NB4 (cell line): ENCODE data around the gene LIPG.

Experiments
- DNase-seq: peaks from one replicate; pipeline ENCODE4 v3.0.0; 2010; ENCODE audit warnings: low read depth
- H3K4me3 ChIP-seq: one replicate; pipeline ENCODE4 v1.5.1; 2011; ENCODE audit warnings: mild to moderate bottlenecking, low read depth, low read length, moderate library complexity
- MYC ChIP-seq: IDR thresholded peaks from 2 replicates; pipeline ENCODE4 v1.6.1; 2011; ENCODE audit warnings: low read depth, low read length
- POLR2A ChIP-seq: IDR thresholded peaks from 2 replicates; pipeline ENCODE4 v1.6.1; 2011; ENCODE audit warnings: mild to moderate bottlenecking; ENCODE audit not compliant: insufficient read length; ENCODE audit errors: extremely low read depth
- TF ChIP-seq, protein P1 (sequence below): IDR thresholded peaks from 2 replicates; pipeline ENCODE4 v1.6.1; 2011; ENCODE audit warnings: low read depth, low read length
- TF ChIP-seq, protein P2 (sequence below): IDR thresholded peaks from one replicate; pipeline ENCODE4 v1.5.1; 2012; ENCODE audit warnings: low read depth, low read length

Gene LIPG

GRCh38 chr18:49645196-49645595, 83.3 kb downstream of the LIPG start:
- no peak overlapping the region for H3K4me3 ChIP-seq
- DNase-seq = no peak
- TF ChIP-seq, protein P1, sequence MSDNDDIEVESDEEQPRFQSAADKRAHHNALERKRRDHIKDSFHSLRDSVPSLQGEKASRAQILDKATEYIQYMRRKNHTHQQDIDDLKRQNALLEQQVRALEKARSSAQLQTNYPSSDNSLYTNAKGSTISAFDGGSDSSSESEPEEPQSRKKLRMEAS = no peak
- TF ChIP-seq MYC = no peak
- TF ChIP-seq, protein P2, sequence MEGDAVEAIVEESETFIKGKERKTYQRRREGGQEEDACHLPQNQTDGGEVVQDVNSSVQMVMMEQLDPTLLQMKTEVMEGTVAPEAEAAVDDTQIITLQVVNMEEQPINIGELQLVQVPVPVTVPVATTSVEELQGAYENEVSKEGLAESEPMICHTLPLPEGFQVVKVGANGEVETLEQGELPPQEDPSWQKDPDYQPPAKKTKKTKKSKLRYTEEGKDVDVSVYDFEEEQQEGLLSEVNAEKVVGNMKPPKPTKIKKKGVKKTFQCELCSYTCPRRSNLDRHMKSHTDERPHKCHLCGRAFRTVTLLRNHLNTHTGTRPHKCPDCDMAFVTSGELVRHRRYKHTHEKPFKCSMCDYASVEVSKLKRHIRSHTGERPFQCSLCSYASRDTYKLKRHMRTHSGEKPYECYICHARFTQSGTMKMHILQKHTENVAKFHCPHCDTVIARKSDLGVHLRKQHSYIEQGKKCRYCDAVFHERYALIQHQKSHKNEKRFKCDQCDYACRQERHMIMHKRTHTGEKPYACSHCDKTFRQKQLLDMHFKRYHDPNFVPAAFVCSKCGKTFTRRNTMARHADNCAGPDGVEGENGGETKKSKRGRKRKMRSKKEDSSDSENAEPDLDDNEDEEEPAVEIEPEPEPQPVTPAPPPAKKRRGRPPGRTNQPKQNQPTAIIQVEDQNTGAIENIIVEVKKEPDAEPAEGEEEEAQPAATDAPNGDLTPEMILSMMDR = no peak
- TF ChIP-seq POLR2A = no peak

DNA sequence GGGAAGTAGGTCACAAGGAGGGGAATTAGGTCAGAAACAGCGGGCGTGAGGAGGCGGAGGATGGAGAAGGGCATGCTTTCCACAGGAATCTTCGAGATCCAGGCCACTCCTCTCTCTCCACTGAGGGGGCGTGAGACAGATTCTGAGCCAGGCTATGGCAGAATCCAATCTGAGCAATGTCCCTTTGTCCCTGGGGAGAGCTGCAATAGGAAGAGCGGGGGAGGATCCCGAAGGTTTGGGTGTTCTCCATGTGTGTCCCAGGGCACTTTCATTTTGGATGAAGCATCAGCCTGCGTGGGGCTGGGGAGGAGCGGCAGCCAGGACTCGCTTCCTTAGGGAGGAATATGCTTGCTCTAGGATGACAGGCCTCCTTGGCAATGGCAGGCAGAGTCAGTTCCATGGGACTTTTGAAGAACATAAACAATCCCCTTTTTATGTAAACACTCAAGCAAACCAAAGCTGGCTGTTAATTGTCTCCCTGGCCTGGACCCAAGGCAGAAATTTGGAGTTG, 84.0 kb downstream of the LIPG start:
- no peak overlapping the region for H3K4me3 ChIP-seq
- TF ChIP-seq MYC (no peak), POLR2A (no peak)
- TF ChIP-seq, protein P1 = no peak
- TF ChIP-seq, protein P2 = no peak

DNA sequence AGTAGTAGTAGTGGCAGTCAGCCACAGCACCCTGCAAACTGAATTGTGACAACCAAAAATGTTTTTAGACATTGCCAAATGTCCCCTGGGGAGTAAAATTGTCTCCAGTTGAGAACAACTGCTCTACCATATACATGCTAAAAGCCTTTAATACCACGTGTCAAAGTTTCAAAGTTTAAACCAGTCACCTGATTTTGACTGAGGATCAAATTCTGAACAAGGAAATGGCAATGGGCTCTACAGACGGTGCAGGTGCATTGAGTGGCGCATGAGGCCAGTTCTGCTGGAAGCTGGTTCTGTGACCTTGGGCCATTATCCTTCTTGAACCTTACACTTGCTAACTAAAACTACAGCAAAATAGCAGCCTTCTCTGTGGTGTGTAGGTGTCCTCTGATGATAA, 85.0 kb downstream of the LIPG start:
- no peak for DNase-seq
- H3K4me3 ChIP-seq = no peak overlapping the region
- TF ChIP-seq, protein P2 = no peak
- TF ChIP-seq POLR2A (no peak), MYC (no peak)
- TF ChIP-seq, protein P1 = no peak

More for the DNA sequence above, 84.0 kb downstream of the LIPG start:
- DNase-seq = no peak

DNA sequence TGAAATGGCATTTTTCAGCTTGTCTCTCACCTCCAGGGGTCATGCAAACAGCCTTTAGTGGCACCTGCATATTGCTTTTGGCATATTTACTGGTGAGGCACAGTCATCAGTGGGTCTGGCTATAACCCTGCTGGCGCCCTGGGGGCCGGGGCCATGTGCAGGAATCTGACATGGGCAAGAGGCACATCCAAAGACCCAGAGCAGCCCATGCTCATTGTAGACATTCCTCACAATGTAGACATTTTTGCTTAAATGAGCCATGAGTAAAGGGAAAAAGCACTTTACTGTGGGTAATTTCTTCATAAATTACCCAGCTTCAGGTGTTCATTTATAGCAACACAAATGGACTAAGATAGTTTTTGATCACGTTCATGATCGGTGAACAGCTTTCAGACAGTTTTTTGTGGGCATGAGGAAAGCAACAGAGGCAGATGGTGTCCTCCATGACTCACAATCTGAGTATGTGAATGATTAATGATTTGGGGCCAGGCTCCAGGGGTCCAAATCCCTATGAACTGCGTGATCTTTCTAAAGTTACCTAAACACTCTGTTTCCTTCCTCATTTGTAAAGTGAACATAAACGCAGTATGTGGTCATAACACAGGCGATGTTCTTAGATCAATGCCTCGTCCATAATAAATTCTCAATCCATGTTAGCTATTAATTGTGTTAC, 85.8 kb downstream of the LIPG start:
- TF ChIP-seq MYC = no peak
- TF ChIP-seq POLR2A = no peak
- TF ChIP-seq, protein P1 = no peak
- TF ChIP-seq, protein P2 = no peak
- DNase-seq = no peak
- H3K4me3 ChIP-seq = no peak overlapping the region

DNA sequence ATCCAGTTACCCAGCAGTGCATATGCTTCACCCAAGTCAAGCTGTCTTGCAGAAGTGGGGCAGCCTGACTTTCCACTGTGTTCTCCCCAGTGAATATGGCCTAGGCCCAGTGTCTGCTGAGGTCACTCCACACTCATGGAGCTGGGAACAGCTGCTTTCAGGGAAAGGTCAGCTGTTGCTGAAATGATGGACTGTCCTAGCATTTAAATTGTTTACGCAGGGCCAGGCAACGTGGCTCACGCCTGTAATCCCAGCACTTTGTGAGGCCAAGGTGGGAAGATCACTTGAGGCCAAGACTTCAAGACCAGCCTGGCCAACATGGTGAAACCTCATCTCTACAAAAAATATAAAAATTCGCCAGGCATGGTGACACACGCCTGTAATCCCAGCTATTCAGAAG, 86.5 kb downstream of the LIPG start:
- no peak overlapping the region for H3K4me3 ChIP-seq
- TF ChIP-seq, protein P2 = no peak
- no peak for DNase-seq
